Astrocyte of the hippocampus (primary cell): Measurements from ENCODE around the gene CENPO.

ENCODE experiments used
- DNase-seq: peaks from one replicate; pipeline ENCODE4 v3.0.0; 2011; ENCODE audit warnings: low read depth, low spot score

CENPO gene

DNA sequence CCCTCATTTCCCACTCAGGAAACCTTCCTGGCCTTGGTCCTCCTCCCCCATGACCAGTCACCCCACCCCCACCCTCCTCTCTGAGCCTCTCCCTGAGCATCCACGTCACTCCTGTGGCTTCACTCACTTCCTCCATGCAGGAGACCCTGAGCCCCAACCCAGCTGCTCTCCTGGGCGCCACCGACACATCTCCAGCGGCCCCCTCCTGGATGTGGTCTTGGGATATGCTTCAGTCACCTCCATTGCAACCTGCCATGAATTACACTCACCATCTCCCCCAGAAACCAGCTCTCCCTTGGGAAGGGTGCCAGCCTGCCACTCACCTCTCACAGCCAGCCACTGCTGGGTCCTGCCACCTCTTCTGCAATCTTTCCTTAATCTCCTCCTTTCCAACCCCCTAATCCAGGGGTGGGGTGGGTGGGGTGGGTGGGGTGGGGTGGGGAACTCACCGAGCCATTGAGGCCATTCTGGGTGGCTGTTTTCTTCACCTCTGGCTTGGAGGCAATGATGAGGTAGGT lies 44.8 kb downstream of the CENPO start:
- DNase-seq, result no peak

DNA sequence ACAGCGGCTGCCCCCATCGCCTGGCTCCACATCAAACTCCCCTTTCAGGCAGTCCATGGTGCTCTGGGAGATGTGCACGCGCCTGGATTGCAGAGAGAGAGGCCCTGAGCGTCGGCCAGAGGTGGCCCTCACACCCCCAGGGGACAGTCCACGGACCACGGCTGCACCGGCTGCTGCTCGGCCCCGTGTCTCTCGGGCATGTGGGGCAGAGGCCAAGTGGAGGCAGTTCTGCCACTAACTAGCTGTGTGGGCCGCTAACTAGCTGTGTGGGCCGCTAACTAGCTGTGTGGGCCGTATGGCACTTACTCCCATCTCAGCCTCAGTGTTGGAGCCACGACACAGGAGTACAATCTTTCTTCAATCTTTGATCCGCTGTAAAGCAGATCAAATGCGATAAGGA lies 45.3 kb downstream of the CENPO start:
- DNase-seq, result no peak

DNA sequence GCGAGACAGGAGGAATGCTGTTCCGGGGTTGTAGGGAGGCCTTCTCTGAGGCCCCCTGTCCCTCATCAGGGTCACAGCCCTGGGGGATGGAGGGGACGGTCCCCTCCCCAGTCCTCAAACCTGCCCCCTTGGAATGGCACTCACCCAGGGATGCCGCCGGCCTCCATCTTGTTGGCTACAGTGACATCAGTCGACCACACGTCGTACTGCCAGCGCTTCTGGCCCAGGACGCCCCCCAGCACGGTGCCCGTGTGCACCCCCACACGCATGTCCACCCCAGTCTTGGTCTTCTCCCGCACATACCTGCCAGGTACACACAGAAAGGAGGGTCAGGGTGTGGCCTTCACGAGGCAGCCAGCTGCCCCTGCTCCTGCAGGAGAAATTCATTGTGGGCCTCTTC lies 46.5 kb downstream of the CENPO start:
- DNase-seq, result no peak

DNA sequence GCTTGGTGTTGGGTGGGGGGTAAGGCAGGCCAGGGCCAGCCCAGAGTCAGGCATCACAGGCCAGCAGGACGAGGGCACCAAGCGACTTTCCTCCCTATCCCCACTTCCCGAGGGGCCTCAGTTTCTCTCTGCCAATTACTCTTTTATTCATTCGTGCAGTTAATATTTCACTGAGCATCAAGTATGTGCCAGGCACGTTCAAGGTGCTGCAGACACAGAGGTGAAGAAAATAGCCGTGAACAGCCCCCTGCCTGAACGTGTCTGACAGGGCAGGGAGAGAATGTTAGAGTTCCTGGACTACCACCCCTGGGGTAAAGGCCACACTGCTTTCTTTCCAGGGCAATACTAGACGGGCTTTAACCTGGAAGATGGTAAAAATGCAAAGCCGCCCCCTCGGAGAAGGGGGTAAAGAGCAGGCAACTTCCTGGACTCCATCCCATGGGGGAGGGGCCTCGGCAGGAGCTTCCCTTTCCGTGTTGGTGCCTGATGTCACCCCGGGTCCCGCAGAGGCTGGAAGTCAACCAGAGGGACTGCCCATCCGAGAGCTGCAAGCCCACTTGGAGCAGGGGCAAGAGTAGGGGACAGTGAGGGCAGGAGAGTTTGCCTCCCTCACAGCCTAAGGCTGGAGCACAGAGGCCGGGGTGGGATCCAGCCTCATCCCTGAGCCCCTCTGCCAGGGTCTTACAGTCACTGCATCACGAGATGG lies 47.1 kb downstream of the CENPO start:
- DNase-seq, result no peak

DNA sequence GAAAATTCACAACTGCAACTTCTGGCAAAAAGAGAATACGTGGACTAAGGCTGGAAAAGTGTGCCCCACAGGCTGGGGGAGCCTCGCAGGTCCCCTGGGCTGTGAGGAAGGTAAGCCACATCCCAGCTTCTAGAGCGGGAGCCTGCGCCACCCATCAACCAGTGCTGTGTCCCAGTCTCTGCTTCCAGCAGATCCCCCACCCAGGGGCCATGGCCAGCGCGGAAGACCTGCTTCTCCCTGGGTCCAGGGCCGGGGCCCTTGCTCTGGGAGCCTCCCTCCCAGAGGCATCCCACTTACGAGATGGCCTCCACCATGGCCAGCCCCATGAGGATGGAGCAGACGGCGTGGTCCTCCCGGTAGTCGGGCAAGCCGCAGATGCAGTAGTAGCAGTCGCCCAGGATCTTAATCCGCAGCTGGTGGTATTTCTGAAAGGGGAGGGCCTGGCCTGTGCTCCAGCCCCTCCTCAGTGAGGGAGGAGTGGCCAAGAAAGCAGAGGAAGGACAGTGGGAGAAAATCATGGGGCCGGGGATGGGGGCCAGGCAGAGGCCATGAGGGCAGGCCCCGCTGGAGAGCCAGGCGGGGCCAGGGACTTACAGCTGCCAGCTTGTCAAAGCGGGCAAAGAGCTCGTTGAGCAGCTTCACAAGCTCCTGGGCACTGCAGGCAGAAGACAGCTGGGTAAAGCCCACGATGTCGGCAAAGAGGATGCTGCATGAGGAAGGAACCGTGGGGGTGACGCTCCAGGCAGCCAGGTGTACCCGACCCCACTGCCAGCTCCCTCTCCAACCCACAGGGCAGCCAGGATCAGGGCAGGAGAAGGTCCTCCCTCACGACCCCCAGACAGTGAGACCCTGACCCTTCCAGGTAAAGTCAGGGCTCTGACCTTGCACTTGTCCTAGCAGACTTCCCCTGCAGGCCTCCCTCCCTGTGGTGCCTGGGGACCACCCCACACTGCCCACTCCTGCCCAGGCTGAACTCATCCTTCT lies 48.0 kb downstream of the CENPO start:
- DNase-seq, result no peak

DNA sequence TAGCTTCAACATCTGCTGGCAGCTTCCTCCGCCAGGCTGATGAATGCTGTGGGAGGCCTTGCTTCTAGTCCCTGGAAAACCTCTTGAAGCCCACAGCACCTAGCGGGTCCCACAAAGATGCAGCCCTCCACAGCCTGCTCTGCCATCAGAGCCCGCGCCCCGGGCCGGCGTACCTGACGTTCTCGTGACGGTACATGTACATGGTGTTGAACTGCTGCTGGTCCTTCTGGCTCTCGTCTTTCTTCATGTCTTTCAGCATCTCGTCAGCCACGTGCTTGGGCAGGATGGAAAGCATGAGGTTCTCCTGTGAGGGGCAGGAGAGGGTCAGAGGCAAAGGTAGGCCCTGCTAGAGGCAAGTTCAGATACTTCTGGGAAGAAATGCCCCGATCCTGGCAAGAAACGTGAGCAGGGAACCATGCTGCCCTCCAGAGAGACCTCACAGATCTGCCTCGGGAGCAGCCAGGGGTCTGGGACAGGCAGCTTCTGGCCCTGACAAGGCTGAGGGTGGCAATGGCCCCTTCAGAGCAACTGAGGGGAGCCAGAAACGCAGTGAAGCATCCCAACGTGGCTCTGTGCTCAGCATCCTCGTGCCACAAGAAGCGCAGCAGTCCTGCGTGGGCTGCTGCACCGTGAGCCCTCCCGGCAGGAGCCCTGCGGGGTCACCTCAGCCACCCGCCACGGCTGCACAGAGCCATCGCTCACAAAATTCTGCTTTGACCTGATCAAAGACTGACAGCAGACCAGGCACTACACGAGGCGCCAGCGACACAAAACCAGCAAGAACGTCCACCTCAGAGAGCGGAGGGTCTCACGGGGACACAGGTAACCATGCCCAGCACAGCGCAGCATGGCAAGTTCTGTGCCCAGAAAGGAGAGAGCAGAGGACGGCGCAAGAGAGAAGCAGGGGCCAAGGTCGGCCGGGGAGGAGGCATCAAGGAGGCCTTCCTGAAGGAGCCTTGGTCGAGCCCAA lies 49.1 kb downstream of the CENPO start:
- no peak for DNase-seq

DNA sequence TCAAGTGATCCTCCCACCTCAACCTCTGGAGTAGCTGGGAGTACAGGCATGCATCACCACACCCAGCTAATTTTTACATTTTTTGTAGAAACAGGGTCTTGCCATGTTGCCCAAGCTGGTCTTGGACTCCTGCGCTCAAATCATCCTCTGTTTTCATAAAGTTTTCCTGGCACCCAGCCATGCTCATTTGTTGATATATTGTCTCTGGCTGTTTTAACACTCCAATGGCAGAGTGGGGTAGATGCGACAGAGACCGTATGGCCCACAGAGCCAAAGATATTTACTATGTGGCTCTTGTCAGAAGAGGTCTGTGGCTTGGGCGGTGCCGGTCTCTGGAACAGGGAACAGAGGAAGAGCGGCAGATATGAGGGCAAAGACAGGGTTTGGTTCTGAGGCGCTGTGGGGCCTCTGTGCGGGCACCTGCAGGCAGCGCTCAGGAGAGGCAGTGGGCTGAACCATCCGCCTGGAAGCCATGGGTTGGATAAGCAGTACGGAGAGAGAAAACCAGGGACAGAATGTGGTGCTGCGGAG lies 50.2 kb downstream of the CENPO start:
- DNase-seq, result no peak

DNA sequence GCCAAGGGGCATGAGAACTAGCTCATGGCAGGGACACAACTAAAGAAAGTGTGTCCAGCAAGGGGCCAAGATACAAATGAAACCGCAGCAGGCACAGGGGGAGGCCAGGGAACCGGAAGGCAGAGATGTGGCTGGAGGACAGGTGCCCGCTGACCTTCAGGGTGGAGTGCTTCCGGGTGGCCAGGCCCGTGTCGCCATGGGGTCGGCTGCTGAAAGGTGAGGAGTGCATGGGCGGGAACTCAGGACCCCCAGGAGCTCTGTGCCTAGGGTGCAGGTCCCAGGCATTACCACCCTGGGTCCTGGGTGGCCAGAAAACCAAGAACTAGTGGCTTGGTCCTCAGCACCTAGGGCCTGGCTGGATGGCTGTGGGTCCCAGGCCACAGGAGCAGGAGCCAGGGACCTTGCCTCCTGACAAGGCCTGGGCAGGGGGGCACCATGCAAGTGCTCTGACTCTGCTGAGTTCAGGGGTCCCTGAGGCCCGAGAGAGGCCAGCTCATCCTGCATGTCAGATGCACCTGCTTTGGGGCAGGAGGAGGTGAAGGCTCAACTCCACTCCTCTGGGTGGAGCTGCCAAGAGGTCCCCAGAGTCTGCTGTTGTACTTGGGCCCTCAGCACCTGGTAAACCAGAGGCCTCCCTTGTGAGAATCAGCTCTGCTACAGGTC lies 50.9 kb downstream of the CENPO start:
- no peak for DNase-seq

DNA sequence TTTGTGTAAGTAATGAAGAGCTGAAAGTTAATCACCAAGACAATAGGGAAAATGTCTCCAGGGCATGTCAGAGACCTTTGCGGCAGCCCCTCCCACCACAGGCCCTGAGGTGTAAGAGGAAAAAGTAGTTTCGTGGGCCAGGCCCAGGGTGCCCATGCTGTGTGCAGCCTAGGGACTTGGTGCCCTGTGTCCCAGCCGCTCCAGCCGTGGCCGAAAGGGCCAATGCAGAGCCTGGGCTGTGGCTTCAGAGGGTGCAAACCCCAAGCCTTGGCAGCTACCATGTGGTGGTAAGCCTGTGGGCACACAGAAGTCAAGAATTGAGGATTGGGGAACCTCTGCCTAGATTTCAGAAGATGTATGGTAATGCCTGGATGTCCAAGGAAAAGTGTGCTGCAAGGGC lies 52.5 kb downstream of the CENPO start:
- no peak for DNase-seq

DNA sequence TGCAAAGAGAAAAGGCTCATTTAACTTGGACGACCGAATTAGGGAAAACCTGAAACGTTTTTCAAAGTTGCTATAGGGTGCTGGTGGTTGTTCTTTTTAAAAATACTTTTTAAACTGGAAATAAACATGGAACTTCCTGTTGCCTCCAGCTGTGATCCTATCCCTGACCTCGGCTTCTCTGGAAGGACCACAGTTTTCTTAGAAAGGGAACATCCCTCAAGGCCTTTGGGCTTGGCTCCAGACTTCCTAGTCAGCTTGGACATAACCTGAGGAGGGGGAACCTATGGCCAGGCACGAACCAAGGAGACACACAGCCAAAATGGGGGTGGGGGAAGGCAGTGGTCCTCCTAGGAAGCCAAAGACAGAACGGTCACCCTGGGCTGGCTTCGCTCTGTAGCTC lies 57.7 kb downstream of the CENPO start:
- no peak for DNase-seq

DNA sequence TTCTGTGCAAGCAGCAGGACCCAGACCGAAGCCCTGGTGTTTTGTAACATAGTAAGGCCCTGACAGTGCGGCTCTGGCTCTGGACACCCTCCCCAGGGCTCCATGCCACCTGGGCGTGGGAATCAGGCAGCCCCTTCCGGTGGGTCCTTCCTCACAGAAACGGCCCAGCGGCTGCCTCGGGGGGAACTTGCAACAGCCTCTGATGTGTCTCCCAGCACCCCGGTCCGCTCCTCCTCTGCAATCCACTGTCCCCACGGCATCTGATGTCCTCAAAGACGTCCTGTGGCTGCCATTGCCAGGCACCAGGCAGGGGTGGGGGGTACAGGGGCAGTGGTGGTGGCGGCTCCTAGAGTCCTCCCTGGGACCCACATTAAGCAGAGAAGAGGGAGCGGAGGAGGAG lies 58.8 kb downstream of the CENPO start:
- no peak for DNase-seq

DNA sequence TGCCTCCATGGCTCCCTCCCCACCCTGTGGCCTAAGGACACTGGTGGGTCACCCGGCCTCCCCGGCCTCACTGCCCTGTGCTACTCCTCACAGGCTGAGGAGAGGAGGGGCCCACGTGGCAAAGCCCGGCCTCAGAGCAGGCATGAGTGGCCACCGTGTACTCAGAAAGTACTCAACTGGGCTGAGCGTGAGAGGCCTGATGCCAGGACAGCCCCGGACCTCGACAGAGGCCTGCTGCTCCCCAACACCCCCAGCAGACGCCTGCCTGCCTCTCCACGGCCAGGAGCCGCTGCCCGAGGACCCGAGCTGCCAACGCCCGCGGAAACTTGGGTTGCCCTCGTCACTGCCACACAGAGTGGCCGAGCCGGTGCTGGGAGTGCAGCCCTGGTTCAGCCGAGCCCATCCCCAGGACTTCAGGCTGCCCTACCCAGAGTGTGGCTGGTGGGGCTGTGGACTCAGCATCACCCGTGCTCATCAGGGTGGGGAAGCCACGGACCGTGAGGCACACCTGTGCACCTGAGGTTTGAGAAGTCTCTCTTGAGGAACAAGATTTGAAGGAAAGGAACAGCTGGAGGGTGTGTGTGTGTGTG lies 59.3 kb downstream of the CENPO start:
- no peak for DNase-seq

DNA sequence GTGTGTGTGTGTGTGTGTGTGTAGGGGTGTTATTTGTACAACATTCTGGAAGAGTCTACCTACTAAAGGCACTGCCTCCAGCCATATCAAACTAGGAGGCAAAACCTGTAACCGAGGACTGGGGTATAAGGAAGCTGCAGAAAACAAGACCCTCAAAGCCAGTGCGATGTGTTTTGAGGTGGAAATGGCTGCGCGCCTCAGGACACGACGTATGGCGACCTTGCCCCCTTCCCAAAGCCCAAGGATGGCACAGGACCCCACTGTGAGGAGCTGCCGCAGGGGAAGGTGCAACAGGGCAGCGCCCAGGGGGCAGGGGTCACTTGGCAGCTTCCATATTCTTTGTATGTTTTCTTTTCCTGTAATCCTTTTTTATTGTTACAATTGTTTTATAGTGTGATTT lies 59.8 kb downstream of the CENPO start:
- no peak for DNase-seq

DNA sequence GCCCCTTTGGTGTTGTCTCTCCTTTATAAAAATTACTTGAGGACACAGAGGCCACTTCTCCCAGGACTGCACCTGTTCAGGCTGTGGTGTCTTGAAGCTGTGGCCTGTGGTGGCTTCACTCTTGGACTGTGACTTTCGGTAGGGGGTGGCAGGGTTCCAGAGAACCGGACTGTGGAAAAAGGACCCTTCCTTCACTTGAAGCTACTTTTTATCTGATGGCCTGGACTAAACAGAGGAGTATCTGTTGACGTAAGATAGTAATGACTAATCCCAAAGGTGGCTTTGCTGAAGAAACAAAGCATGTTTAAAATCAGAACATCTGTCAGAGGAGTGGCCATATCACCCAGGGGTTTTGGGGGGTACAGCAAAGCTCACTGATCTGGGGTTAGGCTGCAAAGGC lies 60.8 kb downstream of the CENPO start:
- no peak for DNase-seq

DNA sequence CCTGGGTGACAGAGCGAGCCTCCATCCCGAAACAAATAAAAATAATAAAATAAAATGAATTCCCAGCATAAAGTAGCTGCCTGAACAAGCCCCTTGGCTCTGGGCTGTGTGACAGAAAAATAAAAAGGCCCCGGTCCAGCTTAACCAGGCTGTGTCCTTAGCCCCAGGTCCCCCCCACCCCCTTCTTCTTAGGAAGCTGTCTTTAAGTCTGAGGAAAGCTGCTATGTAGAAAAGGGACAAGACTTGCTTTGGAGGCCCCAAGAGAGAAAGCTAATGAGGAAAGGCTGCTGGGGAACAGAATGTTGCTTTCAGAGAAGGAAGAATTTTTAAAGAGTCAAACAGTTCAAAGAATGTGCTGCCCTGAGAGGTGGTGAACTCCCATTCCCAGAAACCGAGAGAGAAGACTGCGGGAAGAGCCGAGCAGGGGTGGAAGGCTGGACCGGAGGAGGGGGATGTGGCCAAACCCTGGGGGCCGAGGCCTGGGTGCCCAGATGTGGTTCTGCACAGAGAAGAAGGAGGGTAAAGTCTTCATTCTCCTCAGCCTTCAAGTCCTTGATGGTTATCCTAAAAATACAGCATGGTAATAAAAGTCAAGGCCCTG lies 61.9 kb downstream of the CENPO start:
- DNase-seq, result no peak

DNA sequence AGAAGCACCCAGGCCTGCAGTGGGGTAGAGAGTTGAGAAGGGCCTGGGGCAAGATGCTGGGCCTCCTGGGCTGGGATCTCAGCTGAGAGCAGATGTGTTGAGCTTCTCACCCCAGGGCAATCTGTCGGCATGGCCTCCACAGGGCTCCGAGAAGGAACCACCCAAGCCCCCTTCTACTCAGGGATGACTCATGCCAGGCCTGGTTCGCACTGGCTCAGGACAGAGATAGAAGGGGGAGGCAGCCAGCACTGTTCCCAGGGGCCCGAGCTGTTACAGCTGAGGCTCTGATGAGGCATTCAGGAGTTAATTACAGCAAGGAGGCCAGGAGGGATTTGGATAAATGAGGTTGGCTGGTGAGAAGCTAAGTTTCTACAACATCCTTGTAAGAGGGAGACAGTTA lies 62.5 kb downstream of the CENPO start:
- DNase-seq, result peak; percentile 55

DNA sequence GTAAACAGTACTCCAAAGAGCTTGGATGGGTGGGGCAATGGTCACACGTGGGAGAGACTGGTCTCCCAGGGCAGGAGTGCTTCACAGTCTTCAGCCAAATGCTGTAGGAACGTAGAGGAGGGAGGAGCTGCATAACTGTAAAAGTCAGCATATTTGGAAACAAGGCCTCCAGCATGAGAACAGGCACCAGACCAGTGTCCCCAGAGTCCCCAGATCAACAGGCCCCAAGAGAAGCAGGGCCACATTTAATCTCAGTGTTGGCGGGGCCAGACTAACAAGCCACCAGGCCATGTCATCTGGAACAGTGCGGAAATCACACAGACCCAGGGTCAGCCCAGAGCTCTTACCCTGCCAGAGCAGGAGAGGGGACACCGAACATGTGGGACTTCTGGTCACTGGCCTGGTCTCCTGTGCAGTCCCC lies 63.6 kb downstream of the CENPO start:
- no peak for DNase-seq

DNA sequence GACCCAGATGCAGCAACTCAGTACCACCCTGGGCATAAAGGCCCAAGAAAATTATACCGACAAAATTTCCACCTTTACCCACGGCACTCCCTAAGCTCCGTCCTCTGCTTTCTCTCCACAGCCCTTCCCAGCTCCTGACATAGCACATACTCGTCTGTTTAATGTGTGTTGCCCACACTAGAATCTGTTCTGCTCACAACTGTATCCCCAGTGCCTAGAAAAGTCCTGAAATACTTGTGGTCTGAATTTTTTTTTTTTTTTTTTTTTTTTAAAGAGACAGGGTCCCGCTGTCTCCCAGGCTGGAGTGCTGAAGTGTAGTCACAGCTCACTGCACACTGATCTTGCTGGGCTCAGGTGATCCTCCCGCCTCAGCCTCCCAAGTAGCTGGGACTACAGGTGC lies 64.5 kb downstream of the CENPO start:
- DNase-seq, result peak; percentile 23

DNA sequence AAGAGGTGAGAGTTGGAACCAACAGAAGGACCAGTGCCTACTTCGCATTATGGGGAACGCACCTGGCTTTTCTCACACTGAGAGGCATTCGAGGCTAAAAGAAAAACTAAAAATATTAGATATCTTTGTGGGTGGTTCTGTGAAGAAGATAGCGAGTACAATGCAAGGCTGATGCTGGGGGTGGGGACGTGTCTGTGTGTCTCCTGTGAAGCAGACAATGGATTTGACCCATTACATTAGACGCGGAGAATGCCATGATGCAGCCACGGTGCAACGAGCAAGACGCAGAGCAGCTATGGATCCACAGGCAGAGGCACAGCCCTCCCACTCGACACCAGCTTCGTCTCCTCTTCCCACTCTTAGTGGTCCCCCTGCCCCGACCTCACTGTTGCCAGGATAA lies 65.8 kb downstream of the CENPO start:
- no peak for DNase-seq
